Choroid plexus epithelial cell (primary cell): ENCODE measurements around the gene CNOT3.
A peak's percentile ranks its signal among the peaks of the same experiment; 100 is the strongest.

Experiments
- DNase-seq: peaks from one replicate; pipeline ENCODE4 v3.0.0-alpha.2; 2010; ENCODE audit warnings: low read depth
- H3K4me3 ChIP-seq: 2 replicates; pipeline ENCODE4 v1.5.1; 2011; ENCODE audit warnings: low read depth, mild to moderate bottlenecking, control low read depth, low read length, moderate library complexity
- TF ChIP-seq, protein P1 (sequence below): conservative IDR thresholded peaks from 2 replicates; pipeline ENCODE4 v1.5.1; 2011; ENCODE audit warnings: low read depth, mild to moderate bottlenecking, control low read depth, inconsistent platforms, low read length, moderate library complexity

CNOT3 gene

DNA sequence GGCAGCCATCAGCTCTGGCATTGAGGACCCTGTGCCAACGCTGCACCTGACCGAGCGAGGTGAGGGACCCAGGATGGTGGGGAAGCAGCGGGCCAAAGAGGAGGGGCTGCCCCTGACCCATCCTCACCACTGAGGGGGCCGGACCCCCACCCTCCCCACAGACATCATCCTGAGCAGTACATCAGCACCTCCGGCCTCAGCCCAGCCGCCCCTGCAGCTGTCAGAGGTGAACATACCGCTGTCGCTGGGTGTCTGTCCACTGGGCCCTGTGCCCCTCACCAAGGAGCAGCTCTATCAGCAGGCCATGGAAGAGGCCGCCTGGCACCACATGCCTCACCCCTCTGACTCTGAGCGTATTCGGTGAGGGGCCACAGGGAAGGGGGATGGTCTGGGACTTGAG lies 14.7 kb downstream of the CNOT3 start:
- TF ChIP-seq, protein P1, sequence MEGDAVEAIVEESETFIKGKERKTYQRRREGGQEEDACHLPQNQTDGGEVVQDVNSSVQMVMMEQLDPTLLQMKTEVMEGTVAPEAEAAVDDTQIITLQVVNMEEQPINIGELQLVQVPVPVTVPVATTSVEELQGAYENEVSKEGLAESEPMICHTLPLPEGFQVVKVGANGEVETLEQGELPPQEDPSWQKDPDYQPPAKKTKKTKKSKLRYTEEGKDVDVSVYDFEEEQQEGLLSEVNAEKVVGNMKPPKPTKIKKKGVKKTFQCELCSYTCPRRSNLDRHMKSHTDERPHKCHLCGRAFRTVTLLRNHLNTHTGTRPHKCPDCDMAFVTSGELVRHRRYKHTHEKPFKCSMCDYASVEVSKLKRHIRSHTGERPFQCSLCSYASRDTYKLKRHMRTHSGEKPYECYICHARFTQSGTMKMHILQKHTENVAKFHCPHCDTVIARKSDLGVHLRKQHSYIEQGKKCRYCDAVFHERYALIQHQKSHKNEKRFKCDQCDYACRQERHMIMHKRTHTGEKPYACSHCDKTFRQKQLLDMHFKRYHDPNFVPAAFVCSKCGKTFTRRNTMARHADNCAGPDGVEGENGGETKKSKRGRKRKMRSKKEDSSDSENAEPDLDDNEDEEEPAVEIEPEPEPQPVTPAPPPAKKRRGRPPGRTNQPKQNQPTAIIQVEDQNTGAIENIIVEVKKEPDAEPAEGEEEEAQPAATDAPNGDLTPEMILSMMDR: no peak
- DNase-seq: no peak
- H3K4me3 ChIP-seq: no peak overlapping the region

DNA sequence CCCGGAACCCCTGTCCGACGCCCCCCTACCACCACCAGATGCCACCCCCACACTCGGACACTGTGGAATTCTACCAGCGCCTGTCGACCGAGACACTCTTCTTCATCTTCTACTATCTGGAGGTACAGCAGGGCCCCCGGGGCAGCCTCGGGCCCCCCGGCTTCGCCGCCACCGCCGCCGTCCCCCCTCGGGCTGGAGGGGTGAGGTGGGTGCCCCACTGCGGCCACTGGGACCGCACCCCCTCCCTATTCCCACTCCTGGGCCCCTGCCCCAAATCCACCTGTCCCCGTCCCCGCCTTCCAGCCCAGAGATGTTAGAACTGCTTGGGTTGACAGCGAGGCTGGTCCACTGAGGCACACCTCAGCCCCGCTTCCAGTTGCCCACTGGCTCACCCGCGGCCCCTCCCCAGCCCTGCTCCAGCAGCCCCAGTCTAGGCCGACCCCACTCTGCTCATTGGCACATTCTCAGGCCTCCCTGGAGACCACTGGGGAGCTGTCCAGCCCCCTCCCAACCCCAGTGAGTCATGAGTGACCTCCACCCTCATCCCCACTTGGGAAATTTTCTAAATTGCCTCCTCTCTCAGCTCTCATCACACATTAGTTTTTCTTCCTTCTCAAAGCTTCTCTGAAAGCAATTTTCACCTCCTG lies 15.4 kb downstream of the CNOT3 start:
- DNase-seq: peak; percentile 38
- H3K4me3 ChIP-seq: no peak overlapping the region
- TF ChIP-seq, protein P1: no peak

DNA sequence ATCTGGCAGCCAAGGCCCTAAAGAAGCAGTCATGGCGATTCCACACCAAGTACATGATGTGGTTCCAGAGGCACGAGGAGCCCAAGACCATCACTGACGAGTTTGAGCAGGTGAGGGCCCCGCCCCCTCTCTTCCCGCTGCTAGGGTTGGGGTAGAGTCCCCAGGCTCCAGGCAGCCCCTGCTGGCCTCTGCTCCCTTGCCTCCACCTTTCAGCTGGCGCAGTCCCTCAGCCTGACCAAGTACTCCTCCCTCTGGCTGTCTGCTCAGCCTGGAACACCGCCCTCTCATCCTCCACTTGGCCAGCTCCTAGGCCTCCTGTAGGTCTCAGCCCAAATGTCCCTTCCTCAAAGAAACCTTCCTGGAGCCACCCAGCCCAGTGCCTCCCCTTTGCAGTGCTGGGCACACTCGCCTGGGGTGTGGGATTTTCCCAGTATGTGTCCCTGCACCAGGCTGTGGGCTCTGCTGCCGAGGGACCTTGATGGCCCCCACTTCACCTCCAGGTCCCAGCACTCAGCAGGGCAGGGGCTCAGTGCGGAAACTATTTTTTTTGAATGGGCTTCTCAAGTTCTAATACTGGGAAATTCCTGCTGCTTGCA lies 16.3 kb downstream of the CNOT3 start:
- TF ChIP-seq, protein P1: no peak
- H3K4me3 ChIP-seq: no peak overlapping the region
- no peak for DNase-seq

DNA sequence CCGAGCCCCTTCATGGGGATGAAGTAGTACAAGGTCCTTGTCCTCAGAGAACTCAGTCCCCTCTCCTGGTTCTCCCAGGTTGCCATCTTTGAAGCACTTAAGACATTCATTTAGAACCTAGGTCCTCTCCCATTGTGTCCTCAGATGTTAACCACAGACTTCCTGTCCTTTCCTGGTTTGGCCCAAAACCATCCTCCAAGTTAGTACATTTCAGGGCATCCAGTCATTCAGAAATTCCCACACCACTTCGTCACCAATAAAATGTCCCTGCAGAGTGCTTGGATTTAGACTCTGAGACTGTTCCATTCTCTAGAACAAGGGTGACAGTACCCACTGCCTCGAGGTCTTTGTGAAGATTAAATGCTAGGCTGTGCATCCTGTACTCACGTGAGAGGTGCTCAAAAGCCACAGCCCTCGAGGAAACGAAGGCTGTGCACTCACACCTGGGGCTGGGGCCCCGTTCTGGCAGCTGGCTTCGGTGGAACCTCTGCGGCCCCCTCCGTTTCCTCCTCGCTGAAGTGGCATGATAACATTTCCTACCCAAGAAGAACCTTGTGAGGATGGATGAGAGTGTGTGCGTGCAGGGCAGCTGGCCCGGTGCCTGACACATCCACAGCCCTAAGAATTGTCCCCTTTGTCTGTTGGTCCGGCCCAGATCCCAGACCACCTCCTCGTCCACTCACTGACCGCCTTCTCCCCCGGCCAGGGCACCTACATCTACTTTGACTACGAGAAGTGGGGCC lies 17.2 kb downstream of the CNOT3 start:
- TF ChIP-seq, protein P1: no peak
- DNase-seq: no peak

DNA sequence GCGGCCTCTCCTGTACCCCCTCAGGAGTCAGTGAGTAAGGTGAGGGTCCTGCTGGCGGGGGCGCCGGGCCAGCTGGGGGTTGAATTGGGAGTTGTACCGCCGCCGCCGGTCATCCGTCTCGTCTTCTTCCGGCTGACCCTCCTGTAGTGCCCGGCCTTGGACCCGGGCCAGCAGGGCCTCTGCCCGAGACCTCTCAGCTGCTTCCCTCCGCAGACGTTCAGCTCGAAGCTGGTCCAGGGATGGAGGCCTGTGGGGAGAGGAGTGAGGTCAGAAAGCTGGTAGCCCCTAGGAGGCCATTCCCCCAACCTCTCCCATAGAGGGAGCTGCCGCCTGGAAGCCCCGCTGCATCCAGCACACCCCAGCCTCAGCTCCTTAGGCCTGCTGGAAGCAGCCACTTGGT lies 18.1 kb downstream of the CNOT3 start:
- H3K4me3 ChIP-seq: no peak overlapping the region
- TF ChIP-seq, protein P1: no peak
- DNase-seq: no peak

More for the DNA sequence above, 17.2 kb downstream of the CNOT3 start:
- H3K4me3 ChIP-seq: no peak overlapping the region

DNA sequence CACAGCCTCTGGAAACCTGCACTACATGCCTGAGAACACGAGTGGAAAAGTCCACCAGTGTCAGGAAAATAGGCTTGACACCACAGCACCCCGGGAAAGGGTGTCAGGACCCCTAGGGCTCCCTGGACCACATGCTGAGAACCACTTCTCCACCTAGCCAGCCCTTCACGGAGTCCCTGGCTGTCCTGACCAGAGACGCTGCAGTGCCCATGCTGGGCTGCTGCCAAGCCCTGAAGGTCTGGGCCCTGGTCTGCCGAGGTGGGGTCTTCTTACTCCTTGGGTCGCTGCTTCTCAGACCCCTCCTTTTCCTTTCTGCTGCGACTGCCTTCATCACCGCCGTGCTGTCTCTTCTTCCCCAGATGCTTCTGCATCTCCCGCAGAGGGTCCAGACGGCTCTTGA lies 18.9 kb downstream of the CNOT3 start:
- H3K4me3 ChIP-seq: no peak overlapping the region
- DNase-seq: no peak
- TF ChIP-seq, protein P1: no peak
